Glutamatergic neuron (in vitro differentiated cells): ENCODE data around the gene DYNLL1. TPM values are rescaled to one million over a fixed set of nuclear protein-coding genes. Genes with fewer than 3 reads are reported as not detected.

Experiments
- DNase-seq: peaks from one replicate; pipeline ENCODE4 v3.0.0; 2022
- H3K27ac Mint-ChIP-seq: one replicate; pipeline ENCODE4 v1.8.0; 2020; ENCODE audit warnings: mild to moderate bottlenecking, mixed read lengths, inconsistent platforms; ENCODE audit not compliant: unreplicated experiment
- H3K27me3 Mint-ChIP-seq: one replicate; pipeline ENCODE4 v1.8.0; 2020; ENCODE audit warnings: mild to moderate bottlenecking, moderate library complexity, mixed read lengths, inconsistent platforms; ENCODE audit not compliant: unreplicated experiment
- H3K36me3 Mint-ChIP-seq: one replicate; pipeline ENCODE4 v1.8.0; 2020; ENCODE audit warnings: mild to moderate bottlenecking, mixed read lengths, inconsistent platforms; ENCODE audit not compliant: unreplicated experiment
- H3K4me1 Mint-ChIP-seq: one replicate; pipeline ENCODE4 v1.8.0; 2020; ENCODE audit warnings: mild to moderate bottlenecking, low read depth, mixed read lengths, inconsistent platforms; ENCODE audit not compliant: unreplicated experiment
- H3K4me3 Mint-ChIP-seq: one replicate; pipeline ENCODE4 v1.8.0; 2020; ENCODE audit warnings: mild to moderate bottlenecking, mixed read lengths, inconsistent platforms; ENCODE audit not compliant: unreplicated experiment
- H3K9me3 Mint-ChIP-seq: one replicate; pipeline ENCODE4 v1.8.0; 2020; ENCODE audit warnings: mild to moderate bottlenecking, moderate library complexity, mixed read lengths, inconsistent platforms; ENCODE audit not compliant: unreplicated experiment
- total RNA-seq: library from RNA; stranded (reverse); fragmentation: NEBNext Ultra II Directional; extraction: Animal tissue kit (Norgen Biotek cat#: 25700); gene quantifications from one replicate; pipeline ENCODE4 v1.2.1, GENCODE V29; 2021; ENCODE audit not compliant: unreplicated experiment
- TF ChIP-seq, protein P1 (sequence below): fragments of 200-600 bp; sonication (generic); IDR thresholded peaks from one replicate; pipeline ENCODE4 v1.5.0; 2021; ENCODE audit not compliant: partially characterized antibody, unreplicated experiment

Gene DYNLL1
- total RNA-seq, 1 donor from 2014 or later: 403 TPM

DNA sequence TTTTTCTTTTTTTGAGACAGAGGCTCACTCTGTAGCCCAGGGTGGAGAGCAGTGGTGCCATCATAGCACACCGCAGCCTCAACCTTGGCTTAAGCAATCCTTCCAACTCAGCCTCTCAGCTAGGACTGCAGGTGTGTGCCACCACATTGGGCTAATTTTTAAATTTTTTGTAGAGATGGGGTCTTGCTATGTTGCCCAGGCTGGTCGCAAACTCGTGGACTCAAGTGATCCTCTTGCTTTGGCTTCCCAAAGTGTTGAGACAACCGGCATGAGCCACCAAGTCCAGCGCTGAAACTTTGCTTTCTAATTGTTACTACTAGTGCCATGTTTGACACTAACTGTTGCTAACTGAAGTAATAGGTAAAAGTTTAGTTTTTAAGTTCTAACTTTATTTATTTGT lies 46.3 kb downstream of the DYNLL1 start:
- no peak overlapping the region for H3K4me3 Mint-ChIP-seq
- TF ChIP-seq, protein P1, sequence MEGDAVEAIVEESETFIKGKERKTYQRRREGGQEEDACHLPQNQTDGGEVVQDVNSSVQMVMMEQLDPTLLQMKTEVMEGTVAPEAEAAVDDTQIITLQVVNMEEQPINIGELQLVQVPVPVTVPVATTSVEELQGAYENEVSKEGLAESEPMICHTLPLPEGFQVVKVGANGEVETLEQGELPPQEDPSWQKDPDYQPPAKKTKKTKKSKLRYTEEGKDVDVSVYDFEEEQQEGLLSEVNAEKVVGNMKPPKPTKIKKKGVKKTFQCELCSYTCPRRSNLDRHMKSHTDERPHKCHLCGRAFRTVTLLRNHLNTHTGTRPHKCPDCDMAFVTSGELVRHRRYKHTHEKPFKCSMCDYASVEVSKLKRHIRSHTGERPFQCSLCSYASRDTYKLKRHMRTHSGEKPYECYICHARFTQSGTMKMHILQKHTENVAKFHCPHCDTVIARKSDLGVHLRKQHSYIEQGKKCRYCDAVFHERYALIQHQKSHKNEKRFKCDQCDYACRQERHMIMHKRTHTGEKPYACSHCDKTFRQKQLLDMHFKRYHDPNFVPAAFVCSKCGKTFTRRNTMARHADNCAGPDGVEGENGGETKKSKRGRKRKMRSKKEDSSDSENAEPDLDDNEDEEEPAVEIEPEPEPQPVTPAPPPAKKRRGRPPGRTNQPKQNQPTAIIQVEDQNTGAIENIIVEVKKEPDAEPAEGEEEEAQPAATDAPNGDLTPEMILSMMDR: no peak
- peaks cover 2% of the 10 kb centered on the region for H3K27me3 Mint-ChIP-seq
- no peak overlapping the region for H3K27ac Mint-ChIP-seq
- peaks cover 15% of the 10 kb centered on the region for H3K4me1 Mint-ChIP-seq
- H3K36me3 Mint-ChIP-seq: no peaks in the 10 kb centered on the region
- no peak for DNase-seq
- H3K9me3 Mint-ChIP-seq: no peaks in the 10 kb centered on the region

DNA sequence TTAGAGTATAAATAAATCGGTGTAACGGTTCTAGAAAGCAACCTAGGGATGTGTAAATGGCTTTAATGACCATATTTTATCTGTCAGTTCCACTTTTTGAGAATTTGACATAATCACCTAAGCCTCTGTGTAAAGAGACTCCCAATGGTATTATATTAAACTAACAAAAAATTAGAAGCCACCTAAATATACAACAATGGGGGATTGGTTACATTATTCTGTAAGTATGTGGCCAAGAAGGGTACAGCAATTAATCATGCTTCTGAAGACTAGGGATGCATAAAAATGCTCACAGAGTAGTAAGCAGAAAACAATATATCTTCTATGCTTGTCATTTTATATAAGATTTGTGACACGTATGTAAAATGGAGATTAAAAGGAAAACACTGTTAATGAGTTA lies 48.8 kb downstream of the DYNLL1 start:
- Mint-ChIP-seq H3K27me3 (peaks cover 2% of the 10 kb centered on the region), H3K9me3 (no peaks in the 10 kb centered on the region), H3K4me1 (no peaks in the 10 kb centered on the region), H3K4me3 (no peak overlapping the region), H3K36me3 (no peaks in the 10 kb centered on the region), H3K27ac (no peak overlapping the region)
- DNase-seq: no peak
- TF ChIP-seq, protein P1: no peak

DNA sequence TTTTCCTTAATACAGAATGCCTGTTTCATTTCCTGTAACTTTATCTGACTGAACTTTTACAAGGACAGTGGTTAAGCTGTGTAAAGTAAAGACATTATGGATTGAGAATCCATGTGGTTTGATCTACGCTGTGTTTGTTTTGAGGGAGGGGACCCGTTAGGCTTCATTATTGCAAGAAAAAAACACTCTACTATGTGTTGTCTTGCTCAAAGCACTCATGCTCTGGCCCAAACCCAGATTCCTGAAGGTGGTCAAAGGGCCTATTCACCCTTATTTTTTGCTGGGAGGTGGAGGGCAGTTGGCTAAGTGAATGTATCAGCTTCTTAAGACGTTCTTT lies 50.1 kb downstream of the DYNLL1 start:
- no peak for DNase-seq
- H3K27ac Mint-ChIP-seq: no peak overlapping the region
- H3K36me3 Mint-ChIP-seq: no peaks in the 10 kb centered on the region
- H3K9me3 Mint-ChIP-seq: no peaks in the 10 kb centered on the region
- peaks cover 2% of the 10 kb centered on the region for H3K27me3 Mint-ChIP-seq
- TF ChIP-seq, protein P1: no peak
- no peaks in the 10 kb centered on the region for H3K4me1 Mint-ChIP-seq
- no peak overlapping the region for H3K4me3 Mint-ChIP-seq

Other genes with a start within 250 kb of the DYNLL1 start
- 39.5 TPM for gene PXN, start 230.4 kb upstream of the DYNLL1 start, total RNA-seq
- gene RNU4-2, start 204.2 kb upstream of the DYNLL1 start, total RNA-seq: 8,083 TPM
- 5,722 TPM for gene RNU4-1, start 202.9 kb upstream of the DYNLL1 start, total RNA-seq
- gene SIRT4, start 193.8 kb upstream of the DYNLL1 start, total RNA-seq: 3.8 TPM
- not detected for gene PLA2G1B, start 168.3 kb upstream of the DYNLL1 start, total RNA-seq
- gene MSI1, start 126.9 kb upstream of the DYNLL1 start, total RNA-seq: 229 TPM
- gene COX6A1, start 58.0 kb upstream of the DYNLL1 start, total RNA-seq: 405 TPM
- gene TRIAP1, start 49.7 kb upstream of the DYNLL1 start, total RNA-seq: 25.2 TPM
- gene GATC, start 49.7 kb upstream of the DYNLL1 start, total RNA-seq: 16.8 TPM
- 210 TPM for gene SRSF9, start 26.4 kb upstream of the DYNLL1 start, total RNA-seq
- gene COQ5, start 33.0 kb downstream of the DYNLL1 start, total RNA-seq: 32.0 TPM
- gene RNF10, start 38.2 kb downstream of the DYNLL1 start, total RNA-seq: 188 TPM
- 29.2 TPM for gene POP5, start 85.3 kb downstream of the DYNLL1 start, total RNA-seq
- 0.83 TPM for gene CABP1, start 144.5 kb downstream of the DYNLL1 start, total RNA-seq
- gene MLEC, start 191.0 kb downstream of the DYNLL1 start, total RNA-seq: 50.8 TPM
- 16.2 TPM for gene UNC119B, start 214.3 kb downstream of the DYNLL1 start, total RNA-seq
- 8.1 TPM for gene ACADS, start 229.7 kb downstream of the DYNLL1 start, total RNA-seq